HG03175 (cell line): ENCODE measurements around the gene PRKCA.
A peak's percentile ranks its signal among the peaks of the same experiment; 100 is the strongest.
"Not testable (repeated sequence)": the region's sequence is repeated elsewhere in the genome, so short reads cannot be mapped to it uniquely, and the experiment has no call there.

Source experiments
- ATAC-seq: cut with Tn5 transposase; IDR thresholded peaks from one replicate; pipeline ENCODE4 v1.9.1; 2021; ENCODE audit warnings: mild to moderate bottlenecking, moderate library complexity; ENCODE audit not compliant: unreplicated experiment

Gene PRKCA

DNA sequence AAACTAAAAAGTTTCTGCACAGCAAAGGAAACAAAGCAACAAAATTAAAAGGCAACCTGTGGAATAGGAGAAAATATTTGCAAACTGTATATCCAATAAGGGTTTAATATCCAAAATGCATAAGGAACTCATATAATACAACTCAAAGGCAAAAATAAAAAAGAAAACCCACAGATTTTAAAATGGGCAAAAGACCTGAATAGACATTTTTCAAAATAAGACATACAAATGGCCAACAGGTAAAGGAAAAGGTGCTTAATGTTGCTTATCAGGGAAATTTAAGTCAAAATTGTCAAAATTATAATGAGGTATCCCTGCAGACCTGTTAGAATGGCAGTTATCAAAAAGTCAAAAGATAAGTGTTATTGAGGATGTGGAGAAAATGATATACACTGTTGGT, 399.0 kb downstream of the PRKCA start:
- no peak for ATAC-seq

DNA sequence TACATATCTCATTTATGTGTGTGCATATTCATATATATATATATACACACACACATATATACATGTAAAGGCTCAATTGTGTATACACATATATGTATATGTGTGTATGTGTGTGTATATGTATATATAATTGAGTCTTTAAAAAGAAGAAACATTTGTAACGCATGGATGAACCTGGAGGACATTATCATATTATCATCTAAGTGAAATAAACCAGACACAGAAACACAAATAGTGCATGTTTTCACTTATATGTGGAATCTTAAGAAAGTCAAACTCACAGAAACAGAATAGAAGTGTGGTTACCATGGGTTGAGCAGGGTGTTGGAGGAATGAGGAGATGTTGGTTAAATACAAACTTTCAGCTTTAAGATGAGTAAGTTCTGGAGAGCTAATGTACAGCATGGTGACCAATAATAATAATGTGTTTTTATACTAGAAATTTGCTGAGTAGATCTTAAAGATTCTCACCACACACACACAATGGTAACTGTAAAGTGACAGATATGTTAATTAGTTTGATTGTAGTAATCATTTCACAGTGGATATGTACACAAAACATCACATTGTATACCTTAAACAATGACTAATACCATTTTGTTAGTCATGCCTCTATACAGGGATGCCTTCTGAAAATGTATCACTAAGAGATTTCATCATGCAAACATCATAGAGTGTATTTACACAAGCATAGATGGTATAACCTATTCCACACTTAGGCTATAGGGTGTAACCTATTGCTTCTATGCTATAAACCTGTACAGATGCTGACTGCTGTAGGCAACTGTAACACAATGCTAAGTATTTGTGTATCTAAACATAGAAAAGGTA, 399.9 kb downstream of the PRKCA start:
- no peak for ATAC-seq

DNA sequence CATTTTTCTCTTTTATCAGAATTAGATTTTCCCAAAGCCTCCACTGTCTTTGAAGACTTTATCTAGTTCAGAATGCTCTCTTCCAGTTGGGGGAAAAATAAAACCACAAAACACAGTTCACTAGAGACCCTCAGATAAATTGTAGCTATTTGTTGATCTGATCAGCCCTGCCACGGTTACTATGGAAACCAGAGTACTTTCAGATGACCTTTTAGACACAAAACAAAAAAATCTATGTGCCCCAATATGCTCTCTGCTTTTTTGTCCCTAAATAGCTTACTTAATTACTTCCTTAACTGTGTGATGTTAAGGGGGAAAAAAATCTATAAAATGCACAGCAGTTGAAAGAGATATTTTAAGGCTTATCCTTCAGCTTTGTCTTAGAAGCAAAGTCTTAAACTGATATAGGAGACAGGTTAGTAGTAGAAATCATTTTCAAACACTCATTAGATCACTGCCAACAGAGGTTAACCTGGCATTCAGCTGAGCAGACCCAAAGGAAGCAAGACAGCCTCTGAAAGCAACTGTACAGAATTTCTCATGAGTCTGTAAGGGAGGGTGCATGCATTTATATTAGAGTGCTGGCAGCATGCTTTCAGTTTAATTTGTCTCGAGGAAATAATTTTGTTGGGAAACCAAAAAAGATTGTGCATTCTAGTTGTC, 402.6 kb downstream of the PRKCA start:
- ATAC-seq = peak; percentile 23

DNA sequence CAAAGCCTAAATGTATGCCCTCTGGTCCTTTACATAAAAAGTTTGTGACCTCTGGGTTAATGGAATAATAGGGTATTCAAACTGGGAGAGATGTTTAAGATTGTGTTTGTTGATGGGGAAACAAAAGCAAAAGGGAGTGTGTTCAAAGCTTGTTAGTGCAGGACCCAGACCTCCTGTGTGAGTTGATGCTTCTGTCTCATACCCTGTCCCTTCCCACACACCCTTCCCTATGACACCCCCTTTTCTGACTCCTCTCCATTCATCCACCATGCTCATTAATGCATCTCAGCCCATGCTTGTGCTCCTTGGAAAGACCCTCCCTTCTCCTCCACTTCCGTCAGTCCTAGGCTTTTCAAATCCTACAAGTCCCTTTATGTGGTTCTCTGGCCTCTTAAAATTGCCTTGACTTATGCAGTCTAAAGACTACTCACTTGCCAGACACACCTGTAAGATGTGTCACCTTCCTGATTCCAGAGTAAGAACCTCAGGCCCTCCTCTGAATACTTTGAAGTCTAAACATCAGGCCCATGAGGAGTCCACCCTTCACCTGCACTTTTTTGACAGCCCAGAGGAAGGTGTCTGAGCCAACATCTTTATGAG, 404.5 kb downstream of the PRKCA start:
- no peak for ATAC-seq

DNA sequence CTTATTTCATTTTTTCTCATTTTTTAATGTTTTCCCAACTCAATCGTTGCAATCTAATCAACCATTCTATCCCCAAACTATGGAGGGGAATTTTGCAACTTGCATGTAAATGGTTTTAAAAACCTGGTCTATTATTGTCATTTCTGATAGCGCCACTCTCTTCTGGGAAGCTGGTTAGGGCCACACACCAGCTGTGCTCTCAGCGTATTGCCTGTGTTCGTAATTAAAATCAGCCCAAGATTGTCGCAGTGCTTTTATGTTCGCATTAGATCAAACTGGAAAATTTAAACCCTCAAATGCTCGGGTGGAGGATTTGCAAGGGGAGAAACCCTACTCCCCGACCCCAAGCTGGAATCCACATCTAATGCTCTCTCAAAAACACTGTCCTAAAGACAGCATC, 409.0 kb downstream of the PRKCA start:
- no peak for ATAC-seq

DNA sequence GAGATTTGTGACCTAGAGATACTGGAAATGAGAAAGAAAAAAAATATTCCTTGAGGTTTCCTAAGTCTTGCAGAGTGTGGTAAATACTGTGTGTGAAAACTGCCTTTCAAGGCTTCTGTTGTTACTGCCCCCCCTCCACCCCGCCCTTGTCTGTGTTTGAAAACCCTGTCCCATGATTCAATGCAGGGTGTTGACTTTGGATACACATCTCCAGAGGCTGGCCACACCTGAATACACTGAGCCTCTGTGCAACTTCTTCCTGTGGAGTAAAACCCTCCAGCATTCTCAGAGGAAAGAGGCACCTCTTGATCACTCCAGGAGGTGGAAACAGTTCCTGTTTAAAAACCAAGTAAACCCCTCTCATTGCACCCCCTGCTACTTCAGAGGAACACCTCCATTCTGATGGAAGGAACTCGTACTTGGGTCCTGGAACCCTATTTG, 409.5 kb downstream of the PRKCA start:
- no peak for ATAC-seq

DNA sequence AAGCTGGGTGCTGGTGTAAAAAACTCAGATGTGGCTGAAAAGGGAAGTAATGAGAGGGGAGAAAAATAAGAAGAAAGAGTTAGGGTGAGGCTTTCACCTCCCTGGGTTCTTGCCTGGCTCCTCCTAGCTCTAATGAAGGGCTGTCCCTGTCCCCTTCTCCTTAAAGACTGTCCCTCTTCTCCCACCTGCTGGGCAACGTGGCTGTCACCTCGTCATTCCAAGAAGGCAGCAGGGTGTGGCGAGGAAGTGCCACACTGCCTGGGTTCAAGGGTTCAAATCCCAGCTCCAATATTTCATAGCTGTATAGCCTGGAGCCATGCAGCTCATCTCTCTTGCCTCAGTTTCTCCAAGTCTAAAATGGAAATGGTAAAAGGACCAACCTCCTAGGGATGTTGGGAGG, 410.0 kb downstream of the PRKCA start:
- ATAC-seq = no peak

DNA sequence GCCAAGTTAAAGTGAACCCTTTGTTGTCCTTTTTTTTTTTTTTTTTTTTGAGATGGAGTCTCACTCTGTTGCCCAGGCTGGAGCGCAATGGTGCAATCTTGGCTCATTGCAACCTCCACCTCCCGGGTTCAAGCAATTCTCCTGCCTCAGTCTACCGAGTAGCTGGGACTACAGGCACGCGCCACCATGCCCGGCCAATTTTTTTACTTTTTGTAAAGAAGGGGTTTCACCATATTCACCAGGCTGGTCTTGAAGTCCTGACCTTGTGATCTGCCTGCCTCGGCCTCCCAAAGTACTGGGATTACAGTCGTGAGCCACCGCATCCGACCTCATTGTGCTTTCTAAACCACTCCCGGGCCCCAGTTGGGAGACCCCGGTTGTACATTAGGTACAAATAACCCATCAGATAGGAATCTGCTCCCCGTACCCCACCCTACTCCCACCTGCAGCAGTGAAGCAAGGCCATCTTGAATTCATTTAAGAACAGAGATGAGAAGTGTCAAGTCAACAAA, 410.7 kb downstream of the PRKCA start:
- ATAC-seq = not testable (repeated sequence)

DNA sequence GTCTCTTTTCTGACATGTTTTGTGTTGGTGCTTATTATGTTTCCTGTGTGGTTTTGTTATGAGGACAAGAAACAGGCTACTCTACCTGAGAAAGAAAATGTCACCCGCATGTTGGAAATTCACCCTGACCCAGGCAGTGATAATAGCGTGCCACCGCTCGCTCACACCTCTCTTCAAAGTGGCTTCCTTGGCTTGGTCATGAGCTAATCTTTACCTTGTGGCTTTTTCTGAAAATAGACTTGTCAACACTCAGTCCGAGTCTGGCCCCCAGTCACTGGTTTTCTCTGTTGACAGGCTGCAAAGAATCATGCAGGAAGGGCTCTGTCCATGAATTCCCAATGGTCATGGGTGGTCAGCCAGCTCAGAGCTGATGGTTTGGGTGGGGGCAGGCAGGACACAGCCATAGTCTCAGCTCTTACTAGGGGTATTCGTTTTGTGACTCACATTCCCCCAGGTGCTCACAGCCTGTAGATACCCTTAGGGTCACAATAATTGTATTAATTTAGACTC, 411.2 kb downstream of the PRKCA start:
- ATAC-seq = peak; percentile 82

DNA sequence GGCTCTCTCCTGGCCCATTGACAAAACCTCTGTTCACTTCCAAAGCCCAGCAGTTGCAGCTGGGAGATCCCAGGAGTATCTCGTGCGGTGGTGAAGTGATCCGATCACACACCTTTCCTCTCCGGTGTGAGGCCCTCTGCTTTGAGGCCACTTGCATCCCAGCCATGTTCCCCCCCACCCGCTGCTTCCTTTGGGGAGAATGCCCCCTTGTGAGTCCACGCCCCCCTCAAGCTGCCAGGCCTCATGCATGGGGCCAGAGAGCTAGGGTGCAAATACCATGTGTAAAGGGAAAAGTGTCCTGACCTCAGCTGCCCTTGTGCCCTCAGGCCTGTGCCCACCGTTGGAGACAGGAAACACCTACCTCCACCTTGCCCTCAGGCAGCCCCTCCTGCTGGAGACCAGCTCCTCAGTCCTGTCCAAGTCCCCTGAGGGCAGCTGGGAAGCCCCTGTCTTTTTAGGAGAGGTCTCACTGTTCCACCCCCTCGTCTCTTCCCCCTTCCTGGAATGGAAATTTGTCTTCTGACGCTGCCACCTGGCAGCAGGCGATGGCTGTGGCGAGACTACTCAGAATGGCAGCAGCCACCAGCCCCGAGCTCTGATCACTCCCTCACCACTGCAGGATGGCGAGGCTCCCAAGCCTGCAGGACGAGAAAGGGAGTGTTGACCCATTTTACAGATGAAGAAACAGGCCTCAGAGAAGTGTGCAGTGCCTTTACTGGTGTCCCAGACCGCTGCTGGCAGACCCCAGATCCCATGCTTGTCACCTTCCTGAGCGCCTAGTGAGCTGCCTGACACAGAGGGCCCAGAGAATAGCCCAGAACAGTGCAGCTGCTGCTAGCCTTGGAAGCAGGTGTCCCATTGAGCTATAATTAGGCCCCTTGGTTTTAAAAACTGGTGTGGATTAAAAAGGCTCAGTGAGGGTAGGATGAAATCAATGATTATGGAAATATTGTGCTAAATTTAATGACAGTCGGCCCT, 411.9 kb downstream of the PRKCA start:
- no peak for ATAC-seq

DNA sequence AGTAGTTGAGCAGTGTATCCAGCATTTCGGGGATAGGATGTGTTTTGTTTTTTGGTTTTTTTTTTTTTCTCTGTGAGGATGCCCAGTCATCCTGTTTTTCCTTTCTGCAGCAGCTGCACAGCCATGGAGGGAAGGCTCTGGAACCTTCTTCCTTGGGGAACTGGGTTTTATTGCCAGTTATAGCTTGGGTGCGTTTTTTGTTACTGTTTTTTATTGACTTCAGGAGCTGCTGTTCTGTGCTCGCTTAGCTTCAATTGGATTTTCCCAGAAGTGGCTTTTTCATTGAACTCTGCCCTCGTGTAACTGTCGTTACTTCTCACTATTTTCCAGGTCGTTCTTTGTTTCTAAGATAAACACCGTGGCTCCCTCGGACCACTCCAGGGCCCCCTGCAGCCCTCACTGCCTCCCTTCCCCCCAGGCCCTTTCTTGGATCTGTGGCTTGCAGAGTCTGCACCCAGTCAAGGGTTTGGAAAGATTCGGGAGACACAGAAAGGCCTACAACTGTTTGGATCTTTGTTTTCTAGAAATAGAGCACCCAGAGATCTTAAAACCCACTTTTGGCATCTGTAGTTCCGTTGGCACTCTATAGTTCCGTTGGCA, 412.8 kb downstream of the PRKCA start:
- no peak for ATAC-seq

DNA sequence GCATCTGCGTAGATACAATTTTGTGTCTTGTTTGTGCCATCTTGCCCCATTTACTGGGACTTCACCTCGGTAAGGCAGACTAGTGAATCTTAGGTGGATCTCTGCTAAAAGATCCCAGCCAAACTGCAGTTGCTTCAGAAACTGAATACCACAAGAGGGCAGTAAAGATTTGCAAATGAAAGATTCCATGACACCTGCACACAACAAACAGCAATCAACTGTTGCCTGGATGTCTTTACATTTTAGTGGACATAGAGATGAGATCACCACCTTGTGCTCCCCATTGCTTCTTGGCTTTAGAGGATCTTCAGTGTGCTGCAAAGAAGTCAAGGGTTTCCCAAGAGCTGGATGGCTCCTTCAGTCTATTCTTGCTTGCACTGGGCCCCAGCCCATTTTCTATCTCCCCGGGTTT, 413.3 kb downstream of the PRKCA start:
- ATAC-seq = peak; percentile 26

DNA sequence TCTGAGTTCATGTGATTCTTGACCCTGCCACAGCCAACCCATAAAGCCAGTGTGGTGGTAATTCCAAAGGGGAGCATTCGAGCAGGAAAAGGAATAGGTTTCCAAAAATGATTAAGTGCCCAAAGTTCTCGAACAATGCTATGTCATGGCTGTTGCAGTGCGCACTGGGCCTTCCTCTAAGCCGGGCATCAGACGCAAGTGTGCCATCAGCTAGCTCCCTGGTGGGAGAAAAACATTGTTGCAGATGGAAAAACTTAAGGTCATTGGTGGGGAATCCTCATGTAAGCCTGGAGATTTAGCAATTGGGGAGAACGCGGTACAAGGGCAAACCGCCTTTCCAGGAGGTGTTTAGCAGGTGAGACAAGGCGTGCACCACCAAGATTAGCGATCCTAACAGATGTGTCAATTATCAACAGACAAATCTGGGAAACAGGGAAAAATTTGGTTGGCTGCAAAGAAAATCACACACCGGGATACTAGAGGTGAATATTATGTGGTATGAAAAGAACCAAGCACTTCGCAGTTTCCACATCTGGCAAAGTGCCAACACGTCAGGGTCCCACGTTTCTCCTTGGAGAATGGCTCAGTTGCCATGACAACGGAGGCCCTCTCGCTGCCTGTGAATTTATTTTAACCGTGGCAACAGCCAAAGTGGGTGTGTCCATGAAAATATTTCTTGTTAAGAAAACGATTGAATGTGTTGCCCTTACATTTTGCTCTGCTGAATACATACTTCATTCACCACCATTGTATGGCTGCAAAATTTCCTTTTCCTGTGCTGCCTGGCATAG, 414.0 kb downstream of the PRKCA start:
- no peak for ATAC-seq

DNA sequence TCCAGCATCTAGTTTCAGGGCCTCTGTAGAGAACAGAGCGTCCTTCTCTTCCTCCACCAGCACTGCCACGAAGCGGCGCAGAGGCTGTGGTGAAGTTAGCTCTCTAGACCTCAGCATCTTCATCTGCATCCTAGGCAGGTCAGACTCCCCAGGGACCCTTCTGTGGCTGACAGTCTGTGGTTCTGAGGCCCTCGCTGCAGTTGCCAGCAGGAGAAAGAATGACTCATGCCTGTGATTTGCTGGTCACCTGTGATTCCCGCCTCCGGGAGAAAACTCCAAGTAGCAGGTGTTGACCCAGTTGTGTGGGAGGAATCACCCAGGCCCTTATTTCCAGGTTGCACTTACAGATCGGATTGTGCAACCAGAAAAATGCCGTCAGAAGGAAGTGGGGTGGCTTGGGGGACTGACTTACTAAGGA, 415.2 kb downstream of the PRKCA start:
- ATAC-seq = peak; percentile 69

DNA sequence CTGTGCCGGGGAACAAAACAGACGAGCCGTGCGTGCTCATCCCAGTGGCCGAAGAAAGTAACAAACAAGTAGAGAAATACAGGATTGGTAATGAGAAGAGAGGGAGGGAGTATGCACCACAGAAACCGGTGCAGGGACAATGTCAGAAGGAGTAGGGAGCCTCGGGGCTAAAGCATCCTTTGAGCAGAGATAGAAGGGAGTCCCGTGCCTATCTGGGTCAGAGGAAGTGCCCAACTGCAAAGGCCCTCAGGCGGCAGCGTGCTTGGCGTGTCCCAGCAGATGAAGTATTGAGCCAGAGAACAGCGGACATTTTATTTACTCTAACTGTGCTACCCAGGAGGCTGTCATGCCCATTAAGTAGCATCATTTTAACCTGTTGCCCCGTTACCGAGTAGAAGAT, 417.6 kb downstream of the PRKCA start:
- ATAC-seq = no peak

DNA sequence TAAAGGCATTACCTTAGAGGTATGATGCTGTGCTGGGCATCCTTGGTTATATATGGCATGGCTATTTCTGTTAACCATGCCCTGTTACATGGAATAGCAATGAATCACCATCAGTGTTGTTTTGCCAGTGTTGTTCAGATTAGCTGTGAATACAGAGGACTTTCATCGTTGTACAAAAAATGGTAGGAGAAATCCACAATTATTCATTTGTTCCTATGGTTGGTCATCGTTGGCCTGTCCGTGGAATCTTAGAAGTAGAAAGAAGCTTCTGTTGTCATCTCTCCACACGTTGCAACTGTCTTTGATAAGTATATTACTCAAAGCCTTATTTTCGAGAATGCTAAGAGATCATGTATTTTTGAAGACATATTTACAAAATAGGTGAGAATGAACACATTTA, 418.2 kb downstream of the PRKCA start:
- ATAC-seq = no peak

DNA sequence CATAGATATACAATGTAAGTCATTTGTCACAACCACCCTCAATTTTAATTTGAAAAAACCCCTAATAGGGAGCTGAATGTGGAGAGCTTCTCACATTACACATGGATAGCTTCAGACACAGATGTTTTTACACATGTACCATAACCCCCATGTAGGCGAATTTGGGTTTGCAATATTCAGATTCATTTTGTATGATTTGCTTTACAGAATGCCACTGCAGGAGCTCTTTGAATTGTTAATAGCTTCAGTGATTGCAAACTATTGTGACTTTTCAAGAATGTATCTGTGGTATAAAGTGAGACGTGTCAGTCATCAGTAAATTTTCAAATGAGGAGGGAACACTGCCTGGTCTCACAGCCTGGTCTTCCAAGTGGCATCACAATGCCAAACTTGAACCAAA, 419.9 kb downstream of the PRKCA start:
- no peak for ATAC-seq

DNA sequence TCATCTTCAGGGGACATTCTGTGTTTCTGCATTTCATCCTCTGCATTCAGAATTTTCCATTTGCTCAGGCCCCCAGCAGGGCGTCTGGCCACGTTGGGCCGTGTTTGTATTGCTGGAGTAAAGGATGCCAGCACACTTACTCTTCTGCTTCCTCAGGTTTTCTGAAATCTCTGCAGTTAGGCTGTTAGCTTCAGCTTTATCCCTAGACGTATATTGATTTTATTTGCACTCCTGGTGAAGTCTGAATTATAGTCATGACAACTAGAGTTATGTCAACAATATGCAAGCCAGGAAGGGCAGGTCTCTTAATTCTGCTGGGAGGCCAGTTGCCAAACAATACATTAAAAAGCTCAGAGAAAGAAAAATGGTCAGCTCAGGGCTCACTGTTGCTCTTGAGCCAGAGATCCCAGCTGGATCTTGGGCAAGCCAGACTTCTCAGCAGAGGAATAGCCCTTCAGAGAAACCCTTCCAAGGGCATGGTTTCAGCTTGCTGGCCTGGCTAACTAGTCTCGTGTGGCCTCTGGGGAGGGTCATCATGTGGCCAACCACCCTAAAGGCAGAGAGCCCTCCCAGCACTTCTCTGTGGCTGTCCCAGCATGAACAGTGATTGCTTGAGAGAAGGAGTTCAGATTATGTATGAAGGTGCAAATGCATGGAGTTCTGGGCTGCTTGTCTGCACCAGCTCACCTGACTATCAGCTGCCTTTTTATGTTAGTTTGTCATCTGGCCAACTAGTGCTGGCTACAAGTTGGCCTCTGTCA, 422.3 kb downstream of the PRKCA start:
- no peak for ATAC-seq
